ENCODE data around the gene HEATR5B. TPM values are rescaled to one million over a fixed set of nuclear protein-coding genes. Genes with fewer than 3 reads are reported as not detected.

The HEATR5B gene
- polyA plus RNA-seq, 1 experiment: 10.4 TPM

DNA sequence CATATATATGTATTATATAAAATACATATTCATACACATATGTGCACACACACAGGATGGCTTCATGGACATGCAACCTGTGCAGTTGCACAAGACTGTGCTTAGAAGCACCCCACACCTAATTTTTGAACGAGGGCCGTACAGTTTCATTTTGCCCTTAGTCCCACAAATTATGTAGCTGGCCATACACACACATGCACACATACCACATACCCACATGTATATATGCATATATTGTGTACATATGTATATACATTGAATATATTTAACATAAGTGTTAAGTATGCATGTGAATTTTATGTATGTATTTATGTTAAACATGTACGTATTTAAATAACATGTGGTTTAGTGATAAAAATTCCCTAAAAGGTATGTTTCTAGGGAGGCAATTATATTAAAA lies 18.4 kb upstream of the HEATR5B start:
- CTCF ChIA-PET: interaction anchor here (0.6 kb wide), 1 partner anchor 519 kb away, joined by 3 read pairs; no protein-coding TSS in a partner anchor
- TF ChIP-seq, protein P1, sequence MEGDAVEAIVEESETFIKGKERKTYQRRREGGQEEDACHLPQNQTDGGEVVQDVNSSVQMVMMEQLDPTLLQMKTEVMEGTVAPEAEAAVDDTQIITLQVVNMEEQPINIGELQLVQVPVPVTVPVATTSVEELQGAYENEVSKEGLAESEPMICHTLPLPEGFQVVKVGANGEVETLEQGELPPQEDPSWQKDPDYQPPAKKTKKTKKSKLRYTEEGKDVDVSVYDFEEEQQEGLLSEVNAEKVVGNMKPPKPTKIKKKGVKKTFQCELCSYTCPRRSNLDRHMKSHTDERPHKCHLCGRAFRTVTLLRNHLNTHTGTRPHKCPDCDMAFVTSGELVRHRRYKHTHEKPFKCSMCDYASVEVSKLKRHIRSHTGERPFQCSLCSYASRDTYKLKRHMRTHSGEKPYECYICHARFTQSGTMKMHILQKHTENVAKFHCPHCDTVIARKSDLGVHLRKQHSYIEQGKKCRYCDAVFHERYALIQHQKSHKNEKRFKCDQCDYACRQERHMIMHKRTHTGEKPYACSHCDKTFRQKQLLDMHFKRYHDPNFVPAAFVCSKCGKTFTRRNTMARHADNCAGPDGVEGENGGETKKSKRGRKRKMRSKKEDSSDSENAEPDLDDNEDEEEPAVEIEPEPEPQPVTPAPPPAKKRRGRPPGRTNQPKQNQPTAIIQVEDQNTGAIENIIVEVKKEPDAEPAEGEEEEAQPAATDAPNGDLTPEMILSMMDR (IDR thresholded peaks at IDR 0.05; ENCODE audit: insufficient read depth, low read depth, low read length): no peak
- Histone ChIP-seq H3K36me3 (ENCODE audit: control insufficient read depth, insufficient read depth, low read length) (peaks cover 6% of the 10 kb centered on the region), H3K4me3 (ENCODE audit: low read depth, low read length) (no peak overlapping the region), H3K27me3 (ENCODE audit: control insufficient read depth, insufficient read depth, low read length) (no peaks in the 10 kb centered on the region)
- POLR2A ChIA-PET: no interaction called here
- DNase-seq (ENCODE audit: low read depth): no peak

GRCh38 chr2:37100054-37100453 lies 15.9 kb upstream of the HEATR5B start:
- CTCF ChIA-PET: no interaction called here
- POLR2A ChIA-PET: no interaction called here
- no peaks in the 10 kb centered on the region for H3K27me3 ChIP-seq (ENCODE audit: control insufficient read depth, insufficient read depth, low read length)
- H3K36me3 ChIP-seq (ENCODE audit: control insufficient read depth, insufficient read depth, low read length): peaks cover 4% of the 10 kb centered on the region
- TF ChIP-seq, protein P1 (IDR thresholded peaks at IDR 0.05; ENCODE audit: insufficient read depth, low read depth, low read length): no peak
- no peak for DNase-seq (ENCODE audit: low read depth)
- H3K4me3 ChIP-seq (ENCODE audit: low read depth, low read length): no peak overlapping the region

- TF ChIP-seq, protein P1 (IDR thresholded peaks at IDR 0.05; ENCODE audit: insufficient read depth, low read depth, low read length): no peak
- CTCF ChIA-PET: no interaction called here
- H3K4me3 ChIP-seq (ENCODE audit: low read depth, low read length): no peak overlapping the region
- no peaks in the 10 kb centered on the region for H3K27me3 ChIP-seq (ENCODE audit: control insufficient read depth, insufficient read depth, low read length)
- peaks cover 7% of the 10 kb centered on the region for H3K36me3 ChIP-seq (ENCODE audit: control insufficient read depth, insufficient read depth, low read length)
- POLR2A ChIA-PET: no interaction called here
- DNase-seq (ENCODE audit: low read depth): no peak
Measured at GRCh38 chr2:37098416-37099118, 14.4 kb upstream of the HEATR5B start.

GRCh38 chr2:37096568-37096967 lies 12.4 kb upstream of the HEATR5B start:
- CTCF ChIA-PET: no interaction called here
- no peak for DNase-seq (ENCODE audit: low read depth)
- peaks cover 9% of the 10 kb centered on the region for H3K36me3 ChIP-seq (ENCODE audit: control insufficient read depth, insufficient read depth, low read length)
- no peaks in the 10 kb centered on the region for H3K27me3 ChIP-seq (ENCODE audit: control insufficient read depth, insufficient read depth, low read length)
- TF ChIP-seq, protein P1 (IDR thresholded peaks at IDR 0.05; ENCODE audit: insufficient read depth, low read depth, low read length): no peak
- H3K4me3 ChIP-seq (ENCODE audit: low read depth, low read length): no peak overlapping the region
- POLR2A ChIA-PET: no interaction called here

GRCh38 chr2:37091873-37092272 lies 7.7 kb upstream of the HEATR5B start:
- ChIA-PET POLR2A (no interaction called here), CTCF (no interaction called here)
- peaks cover 11% of the 10 kb centered on the region for H3K36me3 ChIP-seq (ENCODE audit: control insufficient read depth, insufficient read depth, low read length)
- H3K4me3 ChIP-seq (ENCODE audit: low read depth, low read length): no peak overlapping the region
- no peak for DNase-seq (ENCODE audit: low read depth)
- TF ChIP-seq, protein P1 (IDR thresholded peaks at IDR 0.05; ENCODE audit: insufficient read depth, low read depth, low read length): no peak
- no peaks in the 10 kb centered on the region for H3K27me3 ChIP-seq (ENCODE audit: control insufficient read depth, insufficient read depth, low read length)
